GDM1 (cell line): ENCODE data around the gene CACNA1D.

Source experiments
- DNase-seq: peaks from one replicate; lab custom pipeline; 2025; lab: John Stamatoyannopoulos, UW

The CACNA1D gene

DNA sequence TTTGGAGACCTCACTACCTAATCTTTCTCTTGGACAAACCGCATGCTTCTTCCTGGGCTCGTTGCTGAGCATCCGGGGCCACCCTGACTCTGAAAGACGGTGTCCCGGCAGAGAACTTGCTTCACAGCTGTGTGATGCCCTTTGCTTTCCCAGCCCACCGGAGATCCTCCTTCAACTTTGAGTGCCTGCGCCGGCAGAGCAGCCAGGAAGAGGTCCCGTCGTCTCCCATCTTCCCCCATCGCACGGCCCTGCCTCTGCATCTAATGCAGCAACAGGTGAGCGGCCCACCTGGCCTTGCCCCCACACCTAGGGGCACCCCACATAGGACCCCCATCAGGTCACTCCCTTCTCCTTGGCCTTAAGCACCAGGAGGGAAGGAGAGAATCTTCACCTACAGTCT, 314.1 kb downstream of the CACNA1D start:
- no peak for DNase-seq

- no peak for DNase-seq
Measured at GRCh38 chr3:53809267-53809666, 314.9 kb downstream of the CACNA1D start.

DNA sequence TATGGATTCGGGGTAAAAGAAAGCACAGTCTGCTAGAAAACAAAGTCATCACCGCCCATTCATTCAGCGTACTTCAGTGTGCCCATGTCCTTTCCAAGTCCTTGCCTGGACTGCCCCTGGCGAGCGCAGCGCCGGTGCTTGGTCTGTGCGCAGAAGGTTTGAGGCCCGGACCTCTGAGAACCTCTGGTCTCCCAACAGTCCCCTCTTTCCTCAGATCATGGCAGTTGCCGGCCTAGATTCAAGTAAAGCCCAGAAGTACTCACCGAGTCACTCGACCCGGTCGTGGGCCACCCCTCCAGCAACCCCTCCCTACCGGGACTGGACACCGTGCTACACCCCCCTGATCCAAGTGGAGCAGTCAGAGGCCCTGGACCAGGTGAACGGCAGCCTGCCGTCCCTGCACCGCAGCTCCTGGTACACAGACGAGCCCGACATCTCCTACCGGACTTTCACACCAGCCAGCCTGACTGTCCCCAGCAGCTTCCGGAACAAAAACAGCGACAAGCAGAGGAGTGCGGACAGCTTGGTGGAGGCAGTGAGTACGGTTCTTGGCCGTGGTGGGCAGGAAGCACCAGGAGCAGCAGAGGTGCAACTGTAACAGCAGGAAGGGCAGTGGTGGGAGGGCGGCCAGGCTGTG, 315.5 kb downstream of the CACNA1D start:
- DNase-seq, result no peak

- no peak for DNase-seq
Measured at GRCh38 chr3:53811143-53811927, 316.9 kb downstream of the CACNA1D start.

GRCh38 chr3:53812434-53812833, 318.0 kb downstream of the CACNA1D start:
- no peak for DNase-seq

- DNase-seq, result no peak
Measured at GRCh38 chr3:53813229-53813628, 318.8 kb downstream of the CACNA1D start.

- DNase-seq, result no peak
Measured at GRCh38 chr3:53813876-53814275, 319.5 kb downstream of the CACNA1D start.

DNA sequence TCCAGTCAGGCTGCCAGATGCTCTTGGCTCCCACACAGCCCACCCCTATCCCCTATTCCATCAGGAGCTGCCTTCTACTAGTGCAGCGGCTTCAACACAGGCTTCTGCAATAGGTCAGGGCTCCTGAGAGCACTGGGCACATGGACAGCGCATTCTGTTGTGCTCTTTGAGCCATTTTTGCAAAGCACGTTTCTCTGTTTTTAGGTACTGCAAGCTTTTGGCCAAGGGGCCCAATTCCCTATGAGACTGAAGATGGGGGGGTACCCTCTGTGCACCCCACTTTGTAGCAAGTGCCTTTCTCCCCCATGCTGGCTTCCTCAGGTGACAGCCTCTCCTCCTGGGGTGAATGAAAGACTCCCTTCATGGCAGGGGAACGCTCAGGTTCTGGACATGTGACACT, 320.7 kb downstream of the CACNA1D start:
- DNase-seq, result no peak

GRCh38 chr3:53815651-53816050, 321.2 kb downstream of the CACNA1D start:
- DNase-seq, result no peak

DNA sequence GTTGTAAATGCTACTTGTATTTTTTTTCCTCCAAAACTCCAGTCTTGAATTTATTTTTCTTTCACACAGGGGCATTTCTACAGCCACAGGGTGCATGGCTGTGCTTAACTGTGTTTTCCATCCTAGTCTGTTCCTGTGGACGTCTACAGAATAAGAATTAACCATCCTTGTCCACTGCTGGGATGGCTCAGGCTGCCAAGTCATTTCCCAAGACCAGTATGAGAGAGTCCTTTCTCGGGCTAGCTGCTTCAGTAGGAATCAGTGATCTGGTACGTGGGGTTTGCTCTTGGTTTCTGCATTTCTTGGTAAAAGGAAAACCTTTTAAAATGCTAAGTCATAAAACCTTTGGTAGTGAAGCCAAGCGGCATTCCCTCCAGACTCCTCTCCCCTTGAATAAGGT, 322.0 kb downstream of the CACNA1D start:
- DNase-seq, result no peak

DNA sequence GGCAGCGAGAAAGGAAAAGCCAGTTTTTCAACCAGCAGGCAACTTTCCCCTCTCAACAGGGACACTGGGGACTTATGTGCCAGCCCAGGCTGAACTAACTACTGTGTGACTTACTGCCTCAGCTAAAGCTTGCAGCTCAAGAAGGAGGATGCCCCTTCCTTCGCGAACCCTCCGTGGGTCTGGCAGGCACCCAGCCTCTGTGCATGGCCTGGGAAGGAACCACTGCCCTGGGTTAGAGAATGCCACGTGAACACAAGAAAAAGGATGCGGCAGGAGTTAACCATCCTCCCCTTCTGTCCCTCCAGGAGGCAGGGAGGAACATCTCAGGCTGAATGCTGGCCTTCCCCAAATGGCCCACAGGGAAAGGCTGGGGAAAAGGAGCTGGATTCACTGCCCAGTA, 322.8 kb downstream of the CACNA1D start:
- no peak for DNase-seq

DNA sequence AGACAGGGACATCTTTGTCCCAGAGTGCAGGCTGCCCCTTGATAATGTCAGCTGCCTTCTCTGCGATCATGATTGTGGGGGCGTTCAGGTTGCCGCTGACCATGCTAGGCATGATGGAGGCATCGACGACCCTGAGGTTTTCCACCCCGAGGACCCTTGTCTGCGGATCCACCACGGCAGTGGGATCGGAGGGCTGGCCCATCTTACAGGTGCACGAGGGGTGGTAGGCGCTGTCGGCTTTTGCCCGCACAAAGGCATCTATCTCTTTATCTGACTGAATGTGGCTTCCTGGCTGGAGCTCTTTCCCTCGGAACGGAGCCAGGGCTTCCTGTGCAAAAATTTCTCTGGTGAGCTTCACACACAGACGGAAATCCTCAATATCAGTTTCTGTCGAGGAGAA, 323.4 kb downstream of the CACNA1D start:
- no peak for DNase-seq

DNA sequence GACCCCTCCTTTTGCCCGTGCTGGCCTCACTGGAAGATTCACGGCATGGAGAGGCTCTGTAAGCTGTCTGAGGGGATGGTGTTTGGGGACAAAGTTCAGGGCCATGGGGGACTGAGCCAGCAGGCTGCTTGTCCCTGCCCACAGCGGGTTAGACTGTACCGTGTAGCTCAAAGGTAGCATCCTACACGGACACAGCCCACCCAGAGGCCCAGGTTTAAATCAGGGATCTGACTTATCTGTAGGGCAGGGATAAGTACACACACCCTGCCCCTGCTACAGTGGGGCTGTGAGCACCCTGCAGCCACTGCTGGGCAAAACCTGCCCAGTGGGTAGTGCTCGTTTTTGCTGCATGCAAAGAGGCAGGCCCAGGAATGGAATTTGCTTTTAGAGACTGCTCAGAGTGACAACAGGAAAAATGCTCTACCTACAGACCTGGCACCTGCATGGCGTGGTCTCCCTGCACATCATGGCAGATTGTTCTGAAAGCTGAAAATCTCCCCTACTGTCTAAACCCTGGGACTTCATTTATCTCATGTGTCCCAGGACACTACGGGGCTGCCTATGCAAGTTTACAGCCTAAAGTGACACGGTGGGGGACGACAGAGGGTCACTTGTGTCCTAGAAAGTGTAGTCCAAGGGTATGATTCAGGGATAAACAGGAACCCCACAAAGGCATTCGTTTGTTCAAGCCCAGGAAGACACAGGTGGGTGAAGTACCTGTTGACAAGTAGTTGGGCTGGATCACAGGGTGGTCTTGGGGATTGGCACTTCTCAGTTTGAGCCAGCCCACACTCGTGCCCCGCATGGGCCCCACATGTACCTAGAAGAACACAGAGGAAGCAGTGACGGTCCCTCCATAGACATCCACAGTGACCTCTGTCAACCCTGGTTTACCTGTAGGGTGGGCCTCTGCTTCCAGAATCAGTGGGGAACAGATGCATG, 324.1 kb downstream of the CACNA1D start:
- no peak for DNase-seq

- no peak for DNase-seq
Measured at GRCh38 chr3:53819163-53819868, 324.9 kb downstream of the CACNA1D start.

- no peak for DNase-seq
Measured at GRCh38 chr3:53820084-53820483, 325.7 kb downstream of the CACNA1D start.

GRCh38 chr3:53820756-53821580, 326.6 kb downstream of the CACNA1D start:
- DNase-seq, result no peak

- DNase-seq, result no peak
Measured at GRCh38 chr3:53821631-53822121, 327.3 kb downstream of the CACNA1D start.

GRCh38 chr3:53822331-53822741, 327.9 kb downstream of the CACNA1D start:
- DNase-seq, result no peak

DNA sequence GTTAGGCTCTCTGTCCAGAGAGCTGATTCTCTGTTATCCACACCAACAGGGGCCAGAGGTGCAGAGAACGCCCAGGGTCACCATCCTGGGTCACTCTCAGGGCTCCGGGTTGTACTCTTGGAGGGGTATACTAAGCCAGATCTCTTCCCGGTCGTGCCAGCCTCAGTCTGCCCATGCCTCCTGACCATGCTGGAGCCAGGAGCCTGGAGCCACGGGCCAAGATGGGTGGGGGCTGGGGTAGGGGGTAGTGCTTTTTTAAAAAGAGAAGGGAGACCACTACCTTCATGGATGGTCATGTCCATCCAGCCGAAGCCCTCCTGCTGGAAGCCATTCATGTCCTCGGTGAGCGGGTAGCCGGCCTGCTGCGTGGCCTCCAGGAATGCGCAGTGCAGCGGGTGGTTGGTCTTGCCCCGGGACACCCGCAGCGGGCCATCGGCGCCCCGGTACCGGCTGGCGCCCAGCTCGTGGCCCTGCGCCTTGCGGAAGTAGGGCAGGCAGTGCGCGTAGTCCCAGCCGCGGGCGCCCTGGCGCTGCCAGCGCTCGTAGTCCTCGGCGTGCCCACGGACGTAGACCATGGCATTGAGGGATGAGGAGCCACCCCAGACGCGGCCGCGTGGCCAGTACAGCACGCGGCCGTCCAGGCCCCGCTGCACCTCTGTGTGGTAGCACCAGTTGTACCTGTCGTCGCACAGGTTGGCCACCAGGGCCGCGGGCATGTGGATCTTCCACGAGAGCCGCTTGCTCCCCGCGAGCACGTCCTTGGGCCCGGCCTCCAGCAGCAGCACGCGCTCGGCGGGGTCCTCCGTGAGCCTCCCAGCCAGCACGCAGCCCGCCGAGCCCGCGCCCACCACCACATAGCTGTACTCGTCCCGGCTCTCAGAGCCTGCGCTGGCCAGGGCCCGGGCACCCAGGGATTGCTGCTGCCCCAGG, 328.9 kb downstream of the CACNA1D start:
- no peak for DNase-seq
